ENCODE data around the gene AGTRAP.

DNA sequence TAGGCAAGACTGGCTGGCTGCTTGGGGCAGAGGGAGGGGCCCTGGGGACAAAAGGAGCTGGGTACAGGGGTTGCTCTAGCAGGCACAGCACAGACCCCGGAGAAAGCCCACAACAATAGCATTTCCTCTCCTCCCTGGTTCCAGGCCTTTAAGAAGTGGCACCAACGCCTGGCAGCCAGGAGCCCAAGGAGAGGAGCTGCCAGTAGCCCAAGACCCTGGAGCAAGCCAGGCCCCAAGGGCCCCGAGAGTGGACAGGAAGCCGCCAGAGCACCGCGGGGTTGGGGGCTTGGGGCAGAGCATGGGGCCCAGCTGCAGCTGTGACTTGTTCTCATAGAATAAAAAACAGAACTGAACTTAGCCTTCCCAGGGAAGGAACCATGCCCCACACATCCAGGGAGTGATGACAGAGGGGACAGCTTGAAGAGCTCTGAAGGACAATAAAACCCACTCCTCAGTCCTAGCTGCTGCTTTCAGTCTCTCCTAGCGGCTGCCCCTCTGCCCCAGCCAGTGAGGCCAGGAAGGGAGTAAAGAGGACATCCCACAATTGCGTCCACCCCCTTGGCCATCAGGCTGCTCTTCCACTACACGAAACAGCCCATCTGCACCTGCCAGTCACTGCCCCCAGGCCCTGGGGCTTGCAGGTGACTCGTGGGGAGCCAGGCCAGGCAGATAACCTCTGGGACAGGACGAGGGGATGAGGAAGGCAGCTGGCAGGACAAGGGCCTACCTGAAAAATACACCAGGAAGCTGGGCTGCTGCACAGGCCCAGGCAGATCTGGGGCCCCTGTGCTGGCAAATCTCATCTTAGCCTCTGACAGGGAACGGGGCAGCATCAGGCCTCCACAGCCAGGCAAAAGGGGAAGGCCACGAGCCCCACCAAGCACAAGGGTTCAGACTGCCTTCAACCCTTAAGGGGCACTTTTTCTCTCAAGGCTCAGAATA is 53.5 kb downstream of the AGTRAP start:
- TF ChIP-seq POLR2A (IDR thresholded peaks at IDR 0.05; ENCODE audit: low read depth, low read length), result no peak
- no peak for TF ChIP-seq TAF1 (IDR thresholded peaks at IDR 0.05; ENCODE audit: borderline replicate concordance, low read depth, low read length)
